T-helper 17 cell (primary cell): ENCODE results near the gene SLC25A41. TPM values are rescaled to one million over a fixed set of nuclear protein-coding genes. Genes with fewer than 3 reads are reported as not detected.
"Not testable (repeated sequence)": the region's sequence is repeated elsewhere in the genome, so short reads cannot be mapped to it uniquely, and the experiment has no call there.

Source experiments
- ATAC-seq: fragments of 150-1000 bp; cut with Tn5 transposase; 2 replicates; pipeline ENCODE4 v1.10.0; 2021; ENCODE audit warnings: mild to moderate bottlenecking, moderate library complexity
- DNase-seq, 3 donors: peaks; one replicate each; pipeline versions ENCODE4 v3.0.0 to v3.0.0-alpha.2; 2020 to 2021
- H3K9me3 ChIP-seq: one replicate; pipeline ENCODE4 v1.7.0; 2013; ENCODE audit warnings: low read length, mild to moderate bottlenecking; ENCODE audit not compliant: control insufficient read depth, poor library complexity, severe bottlenecking
- H3K27ac Mint-ChIP-seq: one replicate; pipeline ENCODE4 v1.8.0; 2022; ENCODE audit warnings: mild to moderate bottlenecking, moderate library complexity, mixed read lengths
- H3K27me3 Mint-ChIP-seq: one replicate; pipeline ENCODE4 v1.8.0; 2022; ENCODE audit warnings: mixed read lengths
- H3K36me3 Mint-ChIP-seq: one replicate; pipeline ENCODE4 v1.8.0; 2022; ENCODE audit warnings: low read depth, mixed read lengths
- H3K4me1 Mint-ChIP-seq: one replicate; pipeline ENCODE4 v1.8.0; 2022; ENCODE audit warnings: mild to moderate bottlenecking, mixed read lengths
- H3K4me3 Mint-ChIP-seq: one replicate; pipeline ENCODE4 v1.8.0; 2022; ENCODE audit warnings: mild to moderate bottlenecking, moderate library complexity, mixed read lengths
- total RNA-seq, 4 donors: library from RNA in 2 of 4; stranded (reverse) in 2 of 4; gene quantifications; one replicate each; pipeline ENCODE4 v1.2.3 and lab custom pipeline; 2022 to 2026

SLC25A41 gene
- total RNA-seq, 2 donors from 2014 or later = not detected

DNA sequence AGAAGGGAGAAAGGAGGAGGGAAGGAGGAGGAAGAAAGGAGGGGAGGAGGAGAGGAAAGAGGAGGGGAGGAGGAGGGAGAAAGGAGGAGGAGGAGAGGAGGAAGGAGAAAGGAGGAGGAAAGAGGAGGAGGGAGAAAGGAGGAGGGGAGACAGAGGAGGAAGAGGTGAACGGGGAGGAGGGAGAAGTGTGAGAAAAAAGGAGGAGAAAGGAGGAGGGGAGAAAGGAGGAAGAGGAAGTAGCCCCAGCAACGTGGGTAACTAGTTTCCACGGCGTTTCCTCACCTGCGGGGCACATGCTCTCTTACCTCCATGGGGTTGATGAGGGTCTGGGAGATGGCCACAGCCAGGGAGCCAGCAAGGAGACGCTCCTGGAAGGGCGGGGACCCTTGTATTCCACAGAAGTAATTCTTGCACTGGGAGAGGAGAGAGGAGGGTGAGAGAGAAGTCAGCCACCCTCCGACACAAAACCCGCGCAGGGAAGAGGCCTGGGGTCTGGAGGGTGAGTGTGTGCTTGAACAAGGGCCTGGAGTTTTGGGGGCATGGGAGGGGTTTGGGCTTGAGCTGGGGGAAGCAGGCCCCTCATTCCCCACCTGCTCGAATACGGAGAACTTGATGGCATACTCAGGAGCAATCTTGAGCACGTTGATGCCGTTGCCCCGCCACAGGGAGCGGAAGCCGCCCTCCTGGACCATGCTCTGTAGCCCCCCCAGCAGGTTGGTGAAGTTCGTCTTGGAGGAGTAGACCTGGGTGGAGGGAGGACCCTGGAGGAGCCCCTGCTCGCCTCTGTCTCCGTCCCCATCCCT lies 3.9 kb downstream of the SLC25A41 start:
- DNase-seq (no peak), ATAC-seq (no peak)
- Mint-ChIP-seq H3K27ac (no peak overlapping the region), H3K36me3 (peaks cover 3% of the 10 kb centered on the region), H3K4me3 (no peak overlapping the region), H3K27me3 (no peaks in the 10 kb centered on the region), H3K4me1 (peaks cover 10% of the 10 kb centered on the region)
- no peaks in the 10 kb centered on the region for H3K9me3 ChIP-seq

DNA sequence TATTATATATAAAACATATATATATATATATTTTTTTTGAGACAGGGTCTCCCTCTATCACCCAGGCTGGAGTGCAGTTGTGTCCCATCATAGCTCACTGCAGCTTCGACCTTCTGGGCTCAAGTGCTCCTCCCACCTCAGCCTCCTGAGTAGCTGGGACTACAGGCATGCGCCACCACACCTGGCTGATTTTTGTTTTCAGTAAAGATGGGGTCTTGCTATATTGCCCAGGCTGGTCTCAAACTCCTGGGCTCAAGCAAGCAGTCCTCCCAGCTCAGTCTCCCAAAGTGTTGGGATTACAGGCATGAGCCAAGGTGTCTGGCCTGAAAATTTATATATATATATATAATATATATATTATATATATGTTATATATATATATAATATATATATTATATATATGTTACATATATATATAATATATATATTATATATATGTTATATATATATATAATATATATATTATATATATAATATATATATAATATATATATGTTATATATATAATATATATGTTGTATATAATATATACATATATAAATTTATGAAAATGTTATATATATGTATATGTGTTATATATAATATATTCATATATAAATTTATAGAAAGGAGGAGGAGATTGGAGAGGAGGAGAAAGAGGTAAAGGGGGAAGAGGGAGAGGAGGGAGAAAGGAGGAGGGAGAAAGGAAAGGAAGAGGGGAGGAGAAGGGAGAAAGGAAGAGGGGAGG lies 4.7 kb downstream of the SLC25A41 start:
- H3K36me3 Mint-ChIP-seq, H3K27ac Mint-ChIP-seq, H3K9me3 ChIP-seq, ATAC-seq, DNase-seq, H3K27me3 Mint-ChIP-seq: not testable (repeated sequence)
- H3K4me3 Mint-ChIP-seq = peak overlapping the region; percentile 25
- H3K4me1 Mint-ChIP-seq = peaks cover 11% of the 10 kb centered on the region

DNA sequence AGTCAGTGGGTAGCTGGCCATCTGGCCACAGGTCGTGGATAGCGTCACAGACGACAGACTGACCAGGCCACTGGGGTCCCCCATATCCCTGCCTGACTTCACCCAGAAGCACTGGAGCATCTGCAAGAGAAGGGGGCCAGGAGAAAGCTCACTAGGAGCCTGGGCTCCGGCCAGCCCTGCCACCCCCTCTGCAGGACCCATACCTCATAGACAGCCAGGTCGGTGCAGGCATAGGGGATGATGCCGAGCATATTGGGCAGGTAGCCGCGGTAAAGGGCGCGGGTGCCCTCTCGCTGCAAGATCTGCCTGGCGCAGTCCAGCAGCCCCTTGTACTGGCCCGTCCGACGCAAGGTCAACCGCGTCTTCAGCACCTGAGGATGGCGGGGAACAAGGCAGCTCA lies 6.4 kb downstream of the SLC25A41 start:
- ATAC-seq (no peak), DNase-seq (no peak)
- no peaks in the 10 kb centered on the region for H3K27me3 Mint-ChIP-seq
- H3K4me1 Mint-ChIP-seq = peaks cover 24% of the 10 kb centered on the region
- no peaks in the 10 kb centered on the region for H3K9me3 ChIP-seq
- peaks cover 3% of the 10 kb centered on the region for H3K36me3 Mint-ChIP-seq
- H3K27ac Mint-ChIP-seq = no peak overlapping the region
- H3K4me3 Mint-ChIP-seq = no peak overlapping the region

DNA sequence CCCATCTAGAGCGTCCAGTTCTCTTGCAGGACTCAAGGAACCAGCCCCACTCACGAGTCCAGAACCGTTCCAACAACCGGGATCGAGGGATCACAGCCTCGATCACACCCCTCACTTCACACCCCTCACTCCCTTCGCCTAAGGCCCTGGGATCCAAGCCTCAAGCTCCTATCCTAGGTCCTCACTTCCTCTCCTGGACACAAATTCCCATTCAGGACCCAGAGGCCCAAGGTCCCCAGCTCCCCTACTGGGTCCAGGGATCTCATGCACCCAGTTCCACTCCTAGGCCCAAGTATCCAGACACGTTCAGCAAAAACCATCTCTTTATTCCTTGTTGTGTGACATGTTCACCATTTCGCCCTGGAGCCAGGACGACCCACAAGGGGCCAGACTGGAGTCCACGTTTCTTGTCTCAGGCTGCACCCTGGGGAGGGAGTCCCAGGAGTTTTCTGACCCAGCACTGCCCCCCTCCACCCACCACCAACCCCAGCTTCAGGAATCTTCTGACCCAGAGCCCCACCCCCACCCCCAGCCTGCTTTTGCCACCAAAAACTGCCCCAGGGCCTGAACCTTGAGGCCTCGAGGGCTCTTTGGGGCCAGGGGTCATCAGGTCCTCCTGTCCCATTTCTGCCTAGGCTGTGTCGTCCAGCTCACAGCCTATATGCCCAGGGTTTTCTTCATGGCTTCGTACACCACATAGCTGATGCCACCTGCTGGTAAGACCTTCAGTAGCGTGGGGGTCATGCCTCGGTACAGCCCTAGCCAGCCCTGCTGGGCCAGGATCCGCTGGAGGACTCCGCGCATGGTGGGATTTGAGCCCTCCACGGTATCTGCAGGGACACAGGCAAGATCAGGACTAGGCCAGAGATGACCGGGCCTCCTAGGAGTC lies 7.6 kb downstream of the SLC25A41 start:
- ATAC-seq = no peak
- Mint-ChIP-seq H3K27ac (peak overlapping the region; percentile 90), H3K4me3 (peak overlapping the region; percentile 90), H3K27me3 (no peaks in the 10 kb centered on the region), H3K4me1 (peaks cover 27% of the 10 kb centered on the region), H3K36me3 (no peaks in the 10 kb centered on the region)
- no peak for DNase-seq
- H3K9me3 ChIP-seq = no peaks in the 10 kb centered on the region

DNA sequence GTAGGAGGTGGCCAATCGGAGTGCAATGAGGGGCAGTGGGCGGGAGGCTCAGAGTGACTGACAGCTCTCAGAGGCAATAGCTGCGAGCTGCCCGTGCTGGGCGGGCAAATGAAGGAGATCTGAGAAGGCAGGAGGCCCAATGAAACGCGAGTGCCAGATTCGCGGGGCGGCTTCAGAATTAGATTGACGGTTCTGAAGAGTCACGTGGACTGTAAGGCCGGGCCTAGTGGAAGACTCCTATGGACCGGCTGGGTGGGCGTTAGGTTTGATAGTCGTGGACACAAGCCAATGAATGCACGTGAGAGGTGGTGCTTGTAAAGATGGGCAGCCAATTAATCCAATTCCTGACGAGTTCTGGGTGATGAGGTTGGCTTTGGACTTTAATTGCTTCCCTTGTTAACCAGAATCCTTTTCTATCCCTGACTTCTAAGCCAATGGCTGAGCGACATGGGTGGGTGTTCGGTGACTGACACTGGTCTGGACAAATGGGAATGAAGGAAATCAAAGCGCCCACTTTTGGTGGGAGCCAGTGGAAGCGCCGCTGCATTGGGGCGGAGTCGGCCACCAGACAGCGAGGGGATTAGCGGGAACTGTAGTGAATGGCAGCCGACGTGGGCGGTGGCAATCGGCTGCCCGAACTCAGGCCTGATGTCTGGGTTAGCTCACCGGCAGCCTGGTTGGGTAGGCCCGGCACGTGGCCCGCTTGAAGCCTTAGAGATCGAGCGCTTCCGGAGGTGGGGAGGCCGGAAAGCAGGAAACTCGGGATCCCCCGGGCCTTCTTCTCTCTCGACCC lies 8.4 kb downstream of the SLC25A41 start:
- peak overlapping the region; percentile 90 for H3K4me3 Mint-ChIP-seq
- H3K36me3 Mint-ChIP-seq = no peaks in the 10 kb centered on the region
- no peaks in the 10 kb centered on the region for H3K27me3 Mint-ChIP-seq
- H3K27ac Mint-ChIP-seq = peak overlapping the region; percentile 90
- peak; percentile 86 for ATAC-seq
- peaks cover 28% of the 10 kb centered on the region for H3K4me1 Mint-ChIP-seq
- no peaks in the 10 kb centered on the region for H3K9me3 ChIP-seq
- peak; percentile 96 to 99 (median 97) for DNase-seq

DNA sequence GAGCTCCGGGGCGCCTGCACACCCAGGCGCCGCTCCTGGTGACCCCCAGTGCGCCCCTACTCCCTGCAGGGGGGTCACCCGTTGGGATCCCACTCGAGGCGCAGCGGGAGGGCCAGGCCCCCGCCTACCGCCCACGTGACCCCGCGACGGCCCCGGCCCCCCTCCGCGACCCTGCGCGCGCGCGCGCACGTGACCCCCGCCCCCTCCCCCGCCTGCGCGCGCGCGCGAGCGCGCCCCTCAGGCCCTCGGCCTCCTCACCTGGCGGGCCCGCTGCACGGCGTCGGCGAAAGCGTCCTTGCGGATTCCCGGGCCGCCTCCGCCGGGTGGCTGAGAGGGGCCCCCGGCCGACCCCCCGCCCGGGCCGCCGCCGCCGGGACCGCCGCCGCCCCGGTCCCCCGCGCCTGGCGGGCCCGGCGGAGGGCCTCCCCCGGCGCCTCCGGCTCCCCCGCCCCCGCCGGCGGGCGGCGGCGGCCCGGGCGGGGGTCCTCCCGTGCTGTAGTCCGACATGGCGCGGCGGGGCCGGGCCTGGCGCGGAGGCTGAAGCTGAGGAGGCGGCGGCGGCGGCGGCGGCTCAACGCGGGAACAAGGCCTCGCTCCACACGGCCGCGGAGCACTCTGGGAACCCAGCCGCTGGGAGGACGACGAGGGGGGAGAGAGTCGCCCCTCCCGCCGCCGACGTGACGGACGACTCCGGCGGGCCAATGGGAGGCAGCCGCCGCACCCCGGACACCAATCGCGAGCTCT lies 9.2 kb downstream of the SLC25A41 start, which contains the start of gene KHSRP:
Gene KHSRP, minus strand, starts transcription at position 617 of the 744 bp plus-strand sequence. Its CDS starts 110 bp downstream, at position 507.
- Mint-ChIP-seq H3K27ac (peak within 1 kb of the TSS; percentile 90), H3K36me3 (no peaks in the 10 kb centered on the region), H3K27me3 (no peaks in the 10 kb centered on the region), H3K4me3 (peak within 1 kb of the TSS; percentile 90), H3K4me1 (peaks cover 25% of the 10 kb centered on the region)
- no peak for ATAC-seq
- no peaks in the 10 kb centered on the region for H3K9me3 ChIP-seq
- DNase-seq = peak; percentile 22 to 41 (median 35)

DNA sequence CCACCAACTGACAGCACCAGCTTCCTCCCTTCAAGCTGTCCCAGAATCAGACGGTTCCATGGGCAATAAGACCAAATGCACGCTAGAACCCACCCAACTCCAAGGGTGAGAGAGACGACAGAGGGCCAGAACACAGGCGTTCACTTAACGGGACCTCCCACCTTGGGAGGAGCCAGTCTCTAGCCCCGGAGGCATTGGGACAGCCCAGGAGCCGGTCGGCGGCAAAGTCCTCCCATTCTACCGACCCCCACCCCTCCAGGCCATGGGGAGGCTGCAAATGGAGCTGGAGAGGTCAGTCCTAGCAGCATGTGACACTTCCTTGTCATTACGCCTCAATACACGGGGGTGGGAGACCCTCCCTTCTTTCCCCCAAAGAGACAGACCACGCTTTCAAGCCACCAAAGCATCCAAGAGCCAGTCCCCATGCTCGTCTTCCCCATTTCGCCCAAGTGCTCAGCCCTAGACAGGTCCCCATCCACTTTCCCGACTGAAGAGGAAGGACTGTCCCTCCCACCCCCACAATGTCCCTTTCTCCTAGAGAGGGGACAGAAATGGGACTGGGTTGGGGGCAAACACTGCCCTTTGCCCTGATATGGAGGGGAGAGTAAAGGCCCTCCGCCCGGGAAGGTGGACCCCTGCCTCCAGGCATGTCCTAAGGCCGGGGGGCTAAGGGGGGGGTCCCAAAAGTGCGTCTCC lies 9.9 kb downstream of the SLC25A41 start:
- H3K27me3 Mint-ChIP-seq = no peaks in the 10 kb centered on the region
- DNase-seq (no peak), ATAC-seq (no peak)
- peaks cover 24% of the 10 kb centered on the region for H3K4me1 Mint-ChIP-seq
- no peaks in the 10 kb centered on the region for H3K36me3 Mint-ChIP-seq
- H3K27ac Mint-ChIP-seq = peak overlapping the region; percentile 82
- H3K4me3 Mint-ChIP-seq = peak overlapping the region; percentile 89
- no peaks in the 10 kb centered on the region for H3K9me3 ChIP-seq

DNA sequence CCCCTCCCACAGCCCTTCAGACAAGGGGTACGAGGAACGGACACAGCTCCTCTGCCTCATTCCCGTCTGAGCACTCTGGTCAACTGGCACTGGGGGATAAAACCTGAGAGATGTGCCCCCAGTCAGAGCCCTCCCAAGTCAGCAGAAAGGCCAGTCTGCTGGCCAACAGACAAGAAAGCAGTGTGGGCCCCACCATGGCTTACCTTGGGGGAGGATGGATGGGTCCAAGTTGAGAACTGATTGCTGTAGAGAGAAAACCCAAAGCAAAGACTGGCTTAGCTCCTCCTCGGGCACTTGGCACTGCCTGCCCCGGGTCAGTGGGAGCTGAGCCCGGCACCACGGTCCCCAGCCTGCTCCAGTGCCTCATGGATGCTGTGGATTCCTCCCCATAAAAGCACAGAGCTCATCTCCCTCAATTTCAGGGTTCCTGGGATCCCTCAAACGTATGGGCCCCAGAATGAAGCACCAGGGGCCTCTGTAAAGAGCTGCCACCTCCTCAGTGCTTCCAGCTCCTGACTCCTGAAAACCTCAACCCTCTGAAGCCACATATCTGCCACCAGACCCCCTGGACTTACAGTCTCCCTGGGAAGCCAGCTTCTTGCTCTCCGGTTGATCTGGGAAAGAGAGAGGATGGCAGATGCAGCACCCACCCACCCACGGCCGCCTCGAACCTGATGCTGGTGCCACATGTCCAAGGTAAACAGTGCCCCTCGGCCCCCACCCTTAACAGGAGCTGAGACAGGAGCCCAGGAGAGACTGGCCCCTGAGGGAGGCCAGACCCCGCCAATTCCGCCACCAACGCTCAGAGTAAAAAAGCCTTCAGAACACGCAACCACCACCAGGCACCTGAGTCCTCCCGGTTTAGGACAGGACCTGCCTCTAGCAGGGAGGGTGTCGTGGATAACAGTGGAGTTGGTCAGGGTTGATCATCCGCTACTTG lies 12.2 kb downstream of the SLC25A41 start:
- Mint-ChIP-seq H3K27me3 (no peaks in the 10 kb centered on the region), H3K36me3 (no peaks in the 10 kb centered on the region), H3K4me3 (no peak overlapping the region), H3K27ac (peak overlapping the region; percentile 82), H3K4me1 (peaks cover 24% of the 10 kb centered on the region)
- H3K9me3 ChIP-seq = no peaks in the 10 kb centered on the region
- no peak for DNase-seq
- ATAC-seq = no peak

DNA sequence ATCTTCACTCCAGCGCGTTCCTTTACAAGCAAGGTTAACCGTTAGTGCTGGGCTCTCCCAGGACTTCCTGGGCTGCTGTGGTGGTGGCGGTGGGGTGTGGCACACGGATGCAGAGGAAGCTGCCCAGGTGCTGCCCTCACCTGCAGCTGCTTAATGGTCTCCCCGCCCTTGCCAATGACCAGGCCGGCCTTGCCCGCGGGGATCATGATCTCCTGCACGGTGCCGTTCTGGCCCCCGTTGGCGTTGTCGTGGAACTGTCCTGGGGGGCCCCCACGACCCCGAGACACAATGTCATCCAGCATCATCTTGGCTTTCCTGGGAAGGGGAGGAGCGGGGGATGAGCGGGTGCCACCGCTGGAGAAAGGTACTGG lies 15.0 kb downstream of the SLC25A41 start:
- ATAC-seq (no peak), DNase-seq (no peak)
- Mint-ChIP-seq H3K36me3 (peaks cover 2% of the 10 kb centered on the region), H3K4me3 (no peak overlapping the region), H3K27ac (peak overlapping the region; percentile 27), H3K4me1 (peaks cover 14% of the 10 kb centered on the region), H3K27me3 (no peaks in the 10 kb centered on the region)
- H3K9me3 ChIP-seq = no peaks in the 10 kb centered on the region

DNA sequence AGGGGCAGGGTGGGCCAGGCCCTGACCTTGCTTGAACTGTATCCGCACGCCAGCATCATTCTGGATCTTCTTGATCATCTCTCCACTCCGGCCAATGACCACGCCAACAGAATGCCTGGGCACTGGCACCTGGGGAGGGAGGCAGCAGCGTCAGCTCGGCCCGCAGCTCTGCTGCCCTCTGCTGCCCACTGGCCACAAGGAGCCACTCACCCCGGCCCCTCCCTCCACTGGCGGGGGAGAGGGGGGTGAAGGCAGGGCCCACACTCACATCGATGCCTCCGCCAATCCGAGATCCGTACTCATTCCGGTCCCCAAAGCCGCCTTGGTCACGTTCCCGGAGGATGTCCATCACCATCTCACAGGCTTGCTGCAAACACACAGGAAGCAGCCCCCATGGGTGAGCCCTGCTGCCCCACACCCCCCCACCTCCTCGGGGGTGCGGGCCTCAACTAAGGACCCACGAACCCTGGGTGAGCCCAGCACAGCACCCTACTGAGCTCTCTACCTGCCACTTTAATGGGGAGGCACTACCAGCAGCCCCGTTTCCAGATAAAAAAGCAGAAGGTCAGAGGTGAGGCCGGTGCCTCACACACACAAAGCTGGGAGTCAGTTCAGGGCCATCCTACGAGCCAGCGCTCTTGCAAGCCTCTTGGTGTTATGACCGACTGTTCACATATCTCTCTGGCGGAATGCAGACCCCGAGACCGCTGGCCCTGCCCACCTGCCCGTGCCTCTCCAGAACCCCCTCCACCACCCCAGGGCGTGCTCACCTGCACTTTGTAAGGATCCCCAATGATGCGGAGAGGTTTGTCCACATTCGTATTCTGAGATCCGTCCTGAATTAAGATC lies 15.6 kb downstream of the SLC25A41 start:
- Mint-ChIP-seq H3K4me1 (peaks cover 8% of the 10 kb centered on the region), H3K4me3 (no peak overlapping the region), H3K27me3 (no peaks in the 10 kb centered on the region), H3K36me3 (peaks cover 2% of the 10 kb centered on the region), H3K27ac (peak overlapping the region; percentile 27)
- ATAC-seq (no peak), DNase-seq (no peak)
- no peaks in the 10 kb centered on the region for H3K9me3 ChIP-seq
